ENCODE results near the gene ROBO1.

The ROBO1 gene

GRCh38 chr3:79038636-79039035 lies 729.2 kb downstream of the ROBO1 start:
- TF ChIP-seq CTCF (conservative IDR thresholded peaks at IDR 0.05; ENCODE audit: low read depth, low read length), result no peak
- DNase-seq (ENCODE audit: low read depth), result no peak
- no peak overlapping the region for H3K4me3 ChIP-seq (ENCODE audit: low read depth, low read length)

- H3K4me3 ChIP-seq (ENCODE audit: low read depth, low read length), result no peak overlapping the region
- no peak for TF ChIP-seq CTCF (conservative IDR thresholded peaks at IDR 0.05; ENCODE audit: low read depth, low read length)
- peak; percentile 43 for DNase-seq (ENCODE audit: low read depth)
Observed at GRCh38 chr3:79038057-79038456, 729.7 kb downstream of the ROBO1 start.

- peak; percentile 81 for DNase-seq (ENCODE audit: low read depth)
- TF ChIP-seq CTCF (conservative IDR thresholded peaks at IDR 0.05; ENCODE audit: low read depth, low read length), result peak; percentile 58
- no peak overlapping the region for H3K4me3 ChIP-seq (ENCODE audit: low read depth, low read length)
Observed at GRCh38 chr3:79032686-79033318, 735.0 kb downstream of the ROBO1 start.

- H3K4me3 ChIP-seq (ENCODE audit: low read depth, low read length), result no peak overlapping the region
- DNase-seq (ENCODE audit: low read depth), result no peak
- no peak for TF ChIP-seq CTCF (conservative IDR thresholded peaks at IDR 0.05; ENCODE audit: low read depth, low read length)
Observed at GRCh38 chr3:79030157-79030556, 737.6 kb downstream of the ROBO1 start.

GRCh38 chr3:79028916-79029315 lies 738.9 kb downstream of the ROBO1 start:
- no peak for DNase-seq (ENCODE audit: low read depth)
- TF ChIP-seq CTCF (conservative IDR thresholded peaks at IDR 0.05; ENCODE audit: low read depth, low read length), result no peak
- H3K4me3 ChIP-seq (ENCODE audit: low read depth, low read length), result no peak overlapping the region

GRCh38 chr3:79027593-79027992 lies 740.2 kb downstream of the ROBO1 start:
- H3K4me3 ChIP-seq (ENCODE audit: low read depth, low read length), result no peak overlapping the region
- no peak for TF ChIP-seq CTCF (conservative IDR thresholded peaks at IDR 0.05; ENCODE audit: low read depth, low read length)
- DNase-seq (ENCODE audit: low read depth), result no peak

- H3K4me3 ChIP-seq (ENCODE audit: low read depth, low read length), result no peak overlapping the region
- TF ChIP-seq CTCF (conservative IDR thresholded peaks at IDR 0.05; ENCODE audit: low read depth, low read length), result no peak
- DNase-seq (ENCODE audit: low read depth), result no peak
Observed at GRCh38 chr3:79019924-79020173, 747.9 kb downstream of the ROBO1 start.
